Stimulated activated naive B cell treated with anti-CD40 and anti-IgM and Interleukin-4, amounts not matched to agents 10 μg/mL and 1 μg/mL and 100 μg/mL, for 72 hours (primary cell): ENCODE results near the gene PTGFRN.
"Not testable (repeated sequence)": the region's sequence is repeated elsewhere in the genome, so short reads cannot be mapped to it uniquely, and the experiment has no call there.

Source experiments
- ATAC-seq, 2 donors: fragments of 150-1000 bp; cut with Tn5 transposase; replicated peaks; 2 replicates each; pipeline ENCODE4 v1.10.0; 2021; ENCODE audit warnings: moderate library complexity in 1 of 2
- DNase-seq: peaks from one replicate; pipeline ENCODE4 v3.0.0; 2021
- H3K27ac Mint-ChIP-seq: one replicate; pipeline ENCODE4 v1.8.0; 2022; ENCODE audit warnings: mild to moderate bottlenecking, mixed read lengths
- H3K27me3 Mint-ChIP-seq, 2 donors: one replicate each; pipeline ENCODE4 v1.8.0; 2022; ENCODE audit warnings: mixed read lengths in 2 of 2
- H3K36me3 Mint-ChIP-seq, 2 donors: one replicate each; pipeline ENCODE4 v1.8.0; 2022; ENCODE audit warnings: mixed read lengths in 2 of 2, mild to moderate bottlenecking in 1 of 2
- H3K4me1 Mint-ChIP-seq, 2 donors: one replicate each; pipeline ENCODE4 v1.8.0; 2022; ENCODE audit warnings: mixed read lengths in 2 of 2, mild to moderate bottlenecking in 1 of 2
- H3K4me3 Mint-ChIP-seq, 2 donors: one replicate each; pipeline ENCODE4 v1.8.0; 2022; ENCODE audit warnings: mild to moderate bottlenecking in 2 of 2, mixed read lengths in 2 of 2, moderate library complexity in 1 of 2
- H3K9me3 Mint-ChIP-seq, 2 donors: one replicate each; pipeline ENCODE4 v1.8.0; 2022; ENCODE audit warnings: mixed read lengths in 2 of 2, mild to moderate bottlenecking in 1 of 2

Gene PTGFRN

GRCh38 chr1:116938216-116938615, 28.5 kb downstream of the PTGFRN start:
- no peak for ATAC-seq
- no peaks in the 10 kb centered on the region for H3K36me3 Mint-ChIP-seq
- H3K4me3 Mint-ChIP-seq = no peak overlapping the region
- H3K27ac Mint-ChIP-seq = no peak overlapping the region
- H3K27me3 Mint-ChIP-seq = no peaks in the 10 kb centered on the region
- H3K9me3 Mint-ChIP-seq = no peaks in the 10 kb centered on the region
- no peak for DNase-seq
- peaks cover 0 to 6% of the 10 kb centered on the region in 2 donors for H3K4me1 Mint-ChIP-seq

DNA sequence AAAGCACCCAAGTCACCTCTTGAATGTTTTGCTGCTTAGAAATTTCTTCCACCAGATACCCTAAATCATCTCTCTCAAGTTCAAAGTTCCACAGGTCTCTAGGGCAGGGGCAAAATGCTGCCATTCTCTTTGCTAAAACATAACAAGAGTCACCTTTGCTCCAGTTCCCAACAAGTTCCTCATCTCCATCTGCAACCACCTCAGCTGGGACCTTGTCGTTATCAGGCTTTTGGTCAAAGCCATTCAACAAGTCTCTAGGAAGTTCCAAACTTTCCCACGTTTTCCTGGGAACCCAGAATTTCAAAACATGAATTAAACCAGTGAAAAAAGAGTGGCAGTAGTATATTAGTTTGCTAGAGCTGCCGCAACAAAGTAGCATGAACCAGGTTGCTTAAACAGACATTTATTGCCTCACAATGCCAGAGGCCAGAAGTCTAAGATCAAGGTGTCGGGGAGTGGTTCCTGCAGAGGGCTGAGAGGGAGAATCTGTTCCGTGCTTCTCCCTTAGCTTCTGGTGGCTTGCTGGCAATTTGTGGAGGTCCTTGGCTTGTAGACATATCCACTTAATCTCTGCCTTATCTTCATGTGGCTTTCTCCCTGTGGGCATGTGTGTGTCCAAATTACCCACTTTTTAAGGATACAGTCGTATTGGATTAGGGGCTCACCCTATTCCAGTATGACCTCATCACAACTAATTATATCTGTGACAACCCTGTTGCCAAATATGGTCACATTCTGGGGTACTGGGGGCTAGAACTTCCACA, 30.2 kb downstream of the PTGFRN start:
- H3K27me3 Mint-ChIP-seq, H3K27ac Mint-ChIP-seq, DNase-seq, H3K9me3 Mint-ChIP-seq, H3K4me3 Mint-ChIP-seq, ATAC-seq, H3K36me3 Mint-ChIP-seq, H3K4me1 Mint-ChIP-seq: not testable (repeated sequence)

- Mint-ChIP-seq H3K9me3 (no peaks in the 10 kb centered on the region), H3K27ac (no peak overlapping the region), H3K27me3 (no peaks in the 10 kb centered on the region), H3K4me3 (no peak overlapping the region), H3K36me3 (no peaks in the 10 kb centered on the region), H3K4me1 (peaks cover 0 to 5% of the 10 kb centered on the region in 2 donors)
- ATAC-seq (no peak), DNase-seq (no peak)
Measured at GRCh38 chr1:116940814-116941599, 31.3 kb downstream of the PTGFRN start.

DNA sequence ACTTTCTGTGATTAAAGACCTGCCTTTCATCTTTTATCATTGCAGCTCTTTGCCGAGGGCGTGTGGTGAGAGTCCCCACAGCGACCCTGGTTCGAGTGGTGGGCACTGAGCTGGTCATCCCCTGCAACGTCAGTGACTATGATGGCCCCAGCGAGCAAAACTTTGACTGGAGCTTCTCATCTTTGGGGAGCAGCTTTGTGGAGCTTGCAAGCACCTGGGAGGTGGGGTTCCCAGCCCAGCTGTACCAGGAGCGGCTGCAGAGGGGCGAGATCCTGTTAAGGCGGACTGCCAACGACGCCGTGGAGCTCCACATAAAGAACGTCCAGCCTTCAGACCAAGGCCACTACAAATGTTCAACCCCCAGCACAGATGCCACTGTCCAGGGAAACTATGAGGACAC, 32.0 kb downstream of the PTGFRN start:
- H3K4me3 Mint-ChIP-seq = no peak overlapping the region

DNA sequence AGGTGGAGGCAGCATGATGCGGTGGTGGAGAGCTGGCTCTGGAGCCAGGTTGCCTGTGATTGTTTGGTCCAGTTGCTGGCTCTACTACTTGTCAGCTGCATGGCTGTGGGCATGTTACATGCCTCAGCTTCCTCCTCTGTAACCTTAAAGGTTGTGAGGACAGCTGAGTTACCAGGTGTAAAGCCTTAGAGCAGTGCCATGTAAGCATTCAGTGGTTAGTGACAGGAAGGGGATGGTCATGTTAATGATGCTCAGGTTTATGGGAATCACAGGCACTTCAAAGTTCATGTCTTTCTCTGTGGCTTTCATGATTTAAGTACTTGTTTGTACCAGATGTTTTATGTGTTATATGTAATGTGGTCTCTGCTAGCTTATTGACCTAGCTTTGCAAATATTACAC, 32.6 kb downstream of the PTGFRN start:
- Mint-ChIP-seq H3K27me3 (no peaks in the 10 kb centered on the region), H3K4me3 (no peak overlapping the region), H3K9me3 (no peaks in the 10 kb centered on the region), H3K27ac (no peak overlapping the region), H3K4me1 (peaks cover 0 to 5% of the 10 kb centered on the region in 2 donors), H3K36me3 (no peaks in the 10 kb centered on the region)
- ATAC-seq = no peak
- no peak for DNase-seq

More for the DNA sequence above, 32.0 kb downstream of the PTGFRN start:
- Mint-ChIP-seq H3K9me3 (no peaks in the 10 kb centered on the region), H3K27me3 (no peaks in the 10 kb centered on the region), H3K4me1 (peaks cover 0 to 5% of the 10 kb centered on the region in 2 donors), H3K36me3 (no peaks in the 10 kb centered on the region), H3K27ac (no peak overlapping the region)
- ATAC-seq = no peak
- no peak for DNase-seq

DNA sequence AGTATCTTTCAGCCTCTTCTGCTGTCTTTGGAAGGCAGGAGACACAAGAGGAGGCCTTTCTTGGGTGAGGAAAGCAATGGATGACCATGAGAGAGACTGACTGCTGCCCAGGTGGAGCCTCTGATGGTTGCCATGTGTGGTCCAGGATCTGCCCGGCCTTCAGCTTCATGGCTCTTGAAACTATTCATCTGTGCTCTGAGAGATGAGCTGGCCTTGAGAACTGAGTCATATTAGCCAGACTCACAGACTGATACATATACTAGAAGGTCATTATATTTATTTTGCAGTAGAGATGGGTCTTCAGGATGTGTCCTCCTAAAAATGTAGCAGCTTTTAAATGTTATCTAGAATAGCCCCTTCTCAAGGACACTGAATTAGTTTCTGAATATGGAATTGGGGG, 33.7 kb downstream of the PTGFRN start:
- peaks cover 0 to 5% of the 10 kb centered on the region in 2 donors for H3K4me1 Mint-ChIP-seq
- no peaks in the 10 kb centered on the region for H3K27me3 Mint-ChIP-seq
- H3K9me3 Mint-ChIP-seq = no peaks in the 10 kb centered on the region
- no peak overlapping the region for H3K27ac Mint-ChIP-seq
- no peaks in the 10 kb centered on the region for H3K36me3 Mint-ChIP-seq
- DNase-seq = no peak
- ATAC-seq = peak; percentile 53 to 61
- H3K4me3 Mint-ChIP-seq = no peak overlapping the region

GRCh38 chr1:116944613-116945012, 34.9 kb downstream of the PTGFRN start:
- Mint-ChIP-seq H3K4me3 (no peak overlapping the region), H3K27me3 (no peaks in the 10 kb centered on the region), H3K4me1 (peaks cover 0 to 5% of the 10 kb centered on the region in 2 donors), H3K27ac (no peak overlapping the region), H3K9me3 (no peaks in the 10 kb centered on the region), H3K36me3 (no peaks in the 10 kb centered on the region)
- ATAC-seq (no peak), DNase-seq (no peak)

DNA sequence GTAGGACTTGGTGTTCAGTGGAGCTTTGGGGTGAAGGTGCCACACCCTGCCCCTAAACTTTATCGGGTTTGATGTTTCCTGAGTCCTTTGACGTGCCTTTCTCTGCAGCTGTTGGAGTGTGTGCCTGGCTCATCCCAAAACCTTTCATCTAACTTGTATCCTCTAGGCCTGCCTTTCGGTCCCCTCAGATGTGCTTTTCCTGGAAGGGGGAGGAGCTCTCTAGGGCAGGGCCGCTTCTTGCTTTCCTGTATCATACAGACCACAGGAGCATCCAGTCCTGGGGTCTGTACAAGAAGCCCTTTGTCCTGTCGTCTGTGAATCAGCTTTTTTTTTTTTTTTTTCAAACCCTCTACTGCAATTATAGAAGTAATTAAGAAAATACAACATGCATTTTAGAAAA, 35.7 kb downstream of the PTGFRN start:
- Mint-ChIP-seq H3K27ac (no peak overlapping the region), H3K4me1 (peaks cover 0 to 5% of the 10 kb centered on the region in 2 donors), H3K36me3 (no peaks in the 10 kb centered on the region), H3K9me3 (no peaks in the 10 kb centered on the region), H3K4me3 (no peak overlapping the region), H3K27me3 (no peaks in the 10 kb centered on the region)
- no peak for DNase-seq
- ATAC-seq = no peak

DNA sequence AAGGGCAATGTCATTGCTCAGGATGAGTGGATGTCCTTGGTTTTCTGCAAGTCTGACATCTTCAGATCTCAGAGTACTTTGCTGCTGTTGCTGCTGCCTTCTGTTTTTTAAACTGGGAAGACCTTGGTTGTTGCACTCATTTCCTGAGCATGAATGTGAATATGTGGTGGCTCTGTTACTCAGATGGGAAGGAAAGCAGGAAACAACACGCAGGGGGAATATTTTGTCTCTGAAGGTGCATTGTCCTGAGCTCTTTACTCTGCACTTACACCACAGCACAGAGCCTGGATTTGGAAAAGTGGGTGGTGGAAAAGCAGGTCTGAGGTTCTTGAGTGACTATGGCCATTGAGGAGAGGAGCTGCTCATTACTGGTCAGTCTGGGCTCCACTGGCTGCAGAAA, 36.3 kb downstream of the PTGFRN start:
- ATAC-seq (no peak), DNase-seq (no peak)
- H3K9me3 Mint-ChIP-seq = no peaks in the 10 kb centered on the region
- no peak overlapping the region for H3K27ac Mint-ChIP-seq
- H3K4me1 Mint-ChIP-seq = peaks cover 0 to 5% of the 10 kb centered on the region in 2 donors
- no peak overlapping the region for H3K4me3 Mint-ChIP-seq
- no peaks in the 10 kb centered on the region for H3K36me3 Mint-ChIP-seq
- no peaks in the 10 kb centered on the region for H3K27me3 Mint-ChIP-seq

DNA sequence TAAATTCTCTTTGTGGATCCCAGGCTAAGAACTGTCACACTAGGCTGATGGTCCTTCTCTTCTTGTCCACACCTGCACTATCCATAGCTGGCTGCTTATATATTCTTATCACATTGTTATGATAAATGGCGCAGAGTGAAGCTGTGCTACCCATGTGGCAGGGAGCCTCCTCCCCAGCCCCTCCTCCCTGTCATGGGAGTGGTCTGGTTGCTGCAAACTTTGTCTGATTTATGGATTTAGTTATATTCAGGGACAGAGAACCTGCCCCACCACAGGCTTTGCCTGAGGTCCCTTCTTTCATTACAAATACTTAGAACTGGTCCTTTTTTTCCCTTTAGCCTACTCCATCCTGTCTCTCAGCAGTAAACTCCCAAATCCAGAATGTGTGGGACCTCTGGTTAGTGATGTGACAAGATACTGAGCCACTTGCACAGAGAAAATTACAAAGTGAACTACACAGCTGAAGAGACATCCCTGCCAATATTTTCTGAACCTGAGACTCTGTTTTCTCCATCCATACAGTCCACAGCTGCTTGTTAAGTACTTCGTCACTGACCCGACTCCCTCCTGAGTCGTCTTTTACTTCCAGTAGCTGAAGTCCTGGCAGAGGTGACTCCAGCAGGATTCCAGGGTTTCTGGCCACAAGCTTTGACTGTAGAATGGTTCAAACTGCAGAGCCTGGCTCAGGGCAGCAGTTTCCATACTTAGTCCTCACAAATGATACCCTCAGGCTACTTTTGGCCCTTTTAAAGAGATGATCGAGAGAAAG, 37.6 kb downstream of the PTGFRN start:
- no peaks in the 10 kb centered on the region for H3K36me3 Mint-ChIP-seq
- DNase-seq = no peak
- peaks cover 0 to 5% of the 10 kb centered on the region in 2 donors for H3K4me1 Mint-ChIP-seq
- no peaks in the 10 kb centered on the region for H3K27me3 Mint-ChIP-seq
- no peak overlapping the region for H3K27ac Mint-ChIP-seq
- ATAC-seq = no peak
- no peak overlapping the region for H3K4me3 Mint-ChIP-seq
- no peaks in the 10 kb centered on the region for H3K9me3 Mint-ChIP-seq

DNA sequence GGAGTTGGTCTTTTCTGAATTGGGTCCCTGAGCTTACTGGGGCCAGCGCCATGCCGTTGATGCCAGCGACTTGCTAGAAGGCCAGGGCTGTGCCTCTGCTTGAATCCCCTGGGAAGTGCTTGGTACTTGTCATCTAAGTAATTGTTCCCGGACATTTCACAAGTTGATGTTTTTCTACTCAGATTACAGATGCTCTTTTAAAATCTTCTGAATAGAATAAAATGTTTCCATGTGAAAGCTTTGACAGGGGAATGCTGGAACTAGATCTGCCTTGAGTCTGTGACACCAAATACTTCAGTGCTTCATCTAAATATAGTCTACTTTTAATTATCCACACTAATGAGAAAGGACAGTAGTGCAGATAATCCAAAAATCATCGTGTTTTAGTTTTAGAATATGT, 38.3 kb downstream of the PTGFRN start:
- Mint-ChIP-seq H3K27ac (no peak overlapping the region), H3K27me3 (no peaks in the 10 kb centered on the region), H3K9me3 (no peaks in the 10 kb centered on the region), H3K4me3 (no peak overlapping the region), H3K4me1 (peaks cover 0 to 5% of the 10 kb centered on the region in 2 donors), H3K36me3 (no peaks in the 10 kb centered on the region)
- DNase-seq (no peak), ATAC-seq (no peak)

DNA sequence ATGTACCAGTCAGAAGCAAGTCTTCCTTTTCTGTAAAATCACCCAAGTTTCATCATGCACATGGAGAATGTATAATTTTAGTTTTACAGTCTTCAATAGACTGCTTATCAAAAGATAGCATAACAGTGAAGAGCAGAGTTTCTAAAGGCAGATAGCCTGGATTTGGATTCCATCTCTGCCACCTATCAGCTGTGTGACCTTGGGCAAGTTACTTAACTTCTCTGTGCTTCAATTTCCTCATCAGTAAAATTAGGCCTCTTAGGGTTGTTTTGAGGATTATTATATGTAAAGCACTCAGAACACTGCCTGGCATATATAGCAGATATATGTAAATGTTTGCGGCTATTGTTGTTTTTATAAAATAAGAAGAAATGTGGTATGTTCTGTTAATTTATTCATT, 38.9 kb downstream of the PTGFRN start:
- Mint-ChIP-seq H3K4me1 (no peaks in the 10 kb centered on the region), H3K4me3 (no peak overlapping the region), H3K27ac (no peak overlapping the region), H3K9me3 (no peaks in the 10 kb centered on the region), H3K27me3 (no peaks in the 10 kb centered on the region), H3K36me3 (no peaks in the 10 kb centered on the region)
- ATAC-seq (no peak), DNase-seq (no peak)

DNA sequence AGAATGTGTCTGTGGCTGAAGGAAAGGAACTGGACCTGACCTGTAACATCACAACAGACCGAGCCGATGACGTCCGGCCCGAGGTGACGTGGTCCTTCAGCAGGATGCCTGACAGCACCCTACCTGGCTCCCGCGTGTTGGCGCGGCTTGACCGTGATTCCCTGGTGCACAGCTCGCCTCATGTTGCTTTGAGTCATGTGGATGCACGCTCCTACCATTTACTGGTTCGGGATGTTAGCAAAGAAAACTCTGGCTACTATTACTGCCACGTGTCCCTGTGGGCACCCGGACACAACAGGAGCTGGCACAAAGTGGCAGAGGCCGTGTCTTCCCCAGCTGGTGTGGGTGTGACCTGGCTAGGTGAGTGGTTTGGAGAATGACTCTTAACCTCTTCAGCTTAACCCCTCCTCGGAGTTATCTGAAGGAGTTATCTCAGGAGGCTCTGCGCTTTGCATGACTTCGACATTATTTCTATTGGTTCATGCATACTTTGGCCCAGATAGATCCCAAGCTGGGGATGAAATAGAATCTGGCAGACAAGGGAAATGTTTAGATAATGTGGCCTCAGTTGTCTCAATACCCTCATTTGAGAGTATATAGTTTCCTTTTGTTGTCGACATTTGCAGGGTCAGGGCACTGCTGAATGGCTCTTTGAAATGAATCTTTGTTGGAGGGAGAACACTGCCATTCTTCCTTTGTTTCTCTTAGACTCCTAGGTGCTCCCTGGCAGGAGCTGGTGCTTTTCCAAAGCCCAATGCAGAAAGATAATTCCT, 39.7 kb downstream of the PTGFRN start:
- Mint-ChIP-seq H3K9me3 (no peaks in the 10 kb centered on the region), H3K4me3 (no peak overlapping the region), H3K27ac (no peak overlapping the region), H3K4me1 (no peaks in the 10 kb centered on the region), H3K27me3 (no peaks in the 10 kb centered on the region), H3K36me3 (no peaks in the 10 kb centered on the region)
- ATAC-seq = no peak
- no peak for DNase-seq
